ENCODE measurements around the gene STK24.

DNA sequence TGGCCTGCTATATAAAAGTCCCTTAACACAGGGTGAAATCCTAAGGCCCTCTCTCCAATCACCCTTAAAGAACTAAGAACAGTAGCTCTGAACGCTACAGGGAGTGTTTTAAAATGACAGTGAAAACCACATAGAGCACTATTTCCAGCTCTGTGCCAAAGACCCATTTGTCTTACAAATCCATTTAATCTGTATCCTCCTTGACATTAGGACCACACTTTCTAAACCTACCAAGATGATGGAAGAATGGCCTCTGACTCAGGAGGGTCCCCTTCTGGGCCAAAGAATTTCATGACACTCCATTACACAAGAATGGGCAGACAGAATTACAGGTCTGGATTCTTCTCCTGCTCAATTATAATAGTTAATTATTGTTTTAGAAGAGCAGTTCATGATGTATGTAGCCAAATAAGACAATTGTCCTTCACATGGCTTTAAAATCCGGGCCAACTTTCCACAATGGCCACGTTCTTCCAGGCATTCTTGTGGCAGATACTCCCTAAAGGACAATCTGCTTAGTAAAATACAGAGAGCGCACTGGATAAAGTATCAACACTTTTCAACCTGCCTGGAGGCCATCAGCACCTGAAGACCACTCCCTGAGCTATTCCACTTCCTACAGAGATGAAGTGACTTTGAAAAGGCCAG is 61.0 kb downstream of the STK24 start:
- TF ChIP-seq, protein P1, sequence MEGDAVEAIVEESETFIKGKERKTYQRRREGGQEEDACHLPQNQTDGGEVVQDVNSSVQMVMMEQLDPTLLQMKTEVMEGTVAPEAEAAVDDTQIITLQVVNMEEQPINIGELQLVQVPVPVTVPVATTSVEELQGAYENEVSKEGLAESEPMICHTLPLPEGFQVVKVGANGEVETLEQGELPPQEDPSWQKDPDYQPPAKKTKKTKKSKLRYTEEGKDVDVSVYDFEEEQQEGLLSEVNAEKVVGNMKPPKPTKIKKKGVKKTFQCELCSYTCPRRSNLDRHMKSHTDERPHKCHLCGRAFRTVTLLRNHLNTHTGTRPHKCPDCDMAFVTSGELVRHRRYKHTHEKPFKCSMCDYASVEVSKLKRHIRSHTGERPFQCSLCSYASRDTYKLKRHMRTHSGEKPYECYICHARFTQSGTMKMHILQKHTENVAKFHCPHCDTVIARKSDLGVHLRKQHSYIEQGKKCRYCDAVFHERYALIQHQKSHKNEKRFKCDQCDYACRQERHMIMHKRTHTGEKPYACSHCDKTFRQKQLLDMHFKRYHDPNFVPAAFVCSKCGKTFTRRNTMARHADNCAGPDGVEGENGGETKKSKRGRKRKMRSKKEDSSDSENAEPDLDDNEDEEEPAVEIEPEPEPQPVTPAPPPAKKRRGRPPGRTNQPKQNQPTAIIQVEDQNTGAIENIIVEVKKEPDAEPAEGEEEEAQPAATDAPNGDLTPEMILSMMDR (conservative IDR thresholded peaks at IDR 0.05): no peak
- no peak for TF ChIP-seq ZFX (IDR thresholded peaks at IDR 0.05)
